HG03095 (cell line): ENCODE results near the gene TRPM3.

ENCODE experiments used
- ATAC-seq: cut with Tn5 transposase; IDR thresholded peaks from one replicate; pipeline ENCODE4 v1.9.1; 2021; ENCODE audit warnings: moderate library complexity; ENCODE audit not compliant: unreplicated experiment

TRPM3 gene

GRCh38 chr9:70590315-70590677 is 531.1 kb downstream of the TRPM3 start:
- ATAC-seq, result no peak

GRCh38 chr9:70589571-70590314 is 531.7 kb downstream of the TRPM3 start:
- ATAC-seq, result no peak

GRCh38 chr9:70588999-70589398 is 532.4 kb downstream of the TRPM3 start:
- ATAC-seq, result no peak

GRCh38 chr9:70588381-70588780 is 533.0 kb downstream of the TRPM3 start:
- no peak for ATAC-seq

DNA sequence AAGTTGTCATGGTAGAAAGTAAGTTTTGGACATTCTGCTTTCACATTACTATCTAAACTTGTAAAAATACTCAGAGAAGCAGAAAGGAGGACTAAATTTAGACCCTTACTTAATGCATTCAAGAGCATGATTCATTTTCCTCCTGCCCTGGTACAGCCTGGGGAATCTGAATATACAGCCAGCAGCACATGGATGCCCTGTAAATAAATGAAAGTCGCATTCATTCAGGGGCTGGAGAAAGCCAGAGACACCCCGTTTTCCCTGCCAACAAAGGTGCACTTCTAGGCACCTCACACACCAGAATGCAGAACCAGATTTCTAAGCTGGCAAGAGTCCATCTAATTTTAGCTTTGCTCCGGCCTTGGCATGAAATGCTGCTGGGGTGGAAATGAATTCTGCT is 534.2 kb downstream of the TRPM3 start:
- ATAC-seq, result no peak

DNA sequence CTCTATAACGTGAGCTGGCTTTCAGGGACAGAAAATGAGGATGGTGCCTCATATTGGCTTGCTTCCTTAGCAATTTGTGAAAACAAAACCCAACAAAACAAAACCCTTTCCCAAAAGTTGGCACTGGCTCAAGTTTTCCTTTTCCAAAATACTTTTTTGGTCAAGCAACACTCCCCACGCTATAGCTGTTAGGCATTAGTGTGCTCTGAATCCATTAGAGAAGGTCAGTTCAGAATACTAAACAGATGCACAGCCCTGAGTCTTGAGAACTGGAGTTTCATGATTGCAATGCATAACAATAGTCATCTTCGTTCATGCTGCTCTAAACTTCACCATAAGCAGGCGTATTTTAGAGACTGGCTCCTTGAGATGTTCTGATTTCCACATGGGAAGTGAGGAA is 534.9 kb downstream of the TRPM3 start:
- ATAC-seq, result no peak

DNA sequence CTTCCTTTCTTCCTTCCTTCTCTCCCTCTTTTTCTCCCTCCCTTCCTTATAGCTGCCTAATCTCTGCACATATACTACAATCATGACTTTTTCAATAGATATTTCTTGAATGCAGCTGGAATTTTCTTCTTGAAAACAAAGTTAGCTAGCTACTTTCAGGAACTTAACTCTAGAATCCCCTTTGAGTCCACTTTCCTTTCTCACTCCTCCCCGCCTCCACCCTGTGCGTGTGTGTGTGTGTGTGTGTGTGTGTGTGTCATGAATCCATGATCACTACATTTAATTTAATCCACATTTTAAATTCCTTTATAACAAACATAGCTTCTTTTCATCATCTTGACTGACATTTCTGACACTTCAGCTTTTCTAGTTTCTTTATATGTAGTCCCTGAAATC is 539.5 kb downstream of the TRPM3 start:
- ATAC-seq, result no peak

GRCh38 chr9:70581214-70581954 is 540.0 kb downstream of the TRPM3 start:
- no peak for ATAC-seq

DNA sequence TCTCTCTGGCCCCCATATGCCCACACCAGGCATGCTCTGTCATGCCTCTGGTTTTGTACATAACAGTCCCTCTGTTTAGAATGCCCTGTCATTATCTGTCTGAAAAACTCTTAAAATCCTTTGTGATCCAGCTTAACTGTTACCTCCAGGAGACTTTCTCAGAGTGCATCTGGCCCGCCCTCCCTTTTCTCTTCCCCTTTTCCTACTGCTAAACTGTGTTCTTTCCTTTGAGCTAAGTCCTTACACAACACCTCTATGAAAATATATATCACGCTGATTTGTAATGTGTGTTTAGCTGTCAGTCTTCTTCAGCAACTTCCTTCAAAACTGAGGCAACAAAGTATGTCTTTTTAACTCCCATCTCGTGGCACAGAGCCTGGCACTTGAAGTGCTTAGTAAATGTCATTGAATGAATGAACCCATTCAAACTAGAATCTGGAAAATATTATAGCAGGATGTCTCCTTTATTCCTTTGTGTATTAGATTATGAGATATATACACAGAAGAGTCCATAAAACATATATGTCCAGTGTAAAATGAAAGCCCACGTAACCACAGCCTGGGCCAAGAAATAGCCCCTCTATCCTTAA is 540.7 kb downstream of the TRPM3 start:
- ATAC-seq, result no peak

DNA sequence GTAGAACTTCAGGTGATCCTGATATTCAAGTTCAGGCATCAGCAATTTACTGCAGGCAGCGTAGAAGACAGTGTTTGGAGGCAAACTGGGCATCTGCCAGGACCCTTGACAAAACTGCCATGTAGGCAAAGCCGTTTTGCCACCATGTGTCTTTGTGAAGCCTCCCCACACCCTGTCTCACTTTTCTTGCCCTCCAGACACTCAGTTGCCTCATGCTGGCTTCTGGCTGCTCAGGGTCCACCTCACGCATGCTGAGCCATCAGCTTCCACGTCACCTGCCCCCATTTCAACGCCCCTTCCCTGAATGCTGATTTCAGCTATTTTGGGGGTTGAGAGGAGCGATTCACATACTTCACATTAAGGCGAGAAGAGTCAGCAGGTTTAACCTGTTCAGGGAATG is 541.7 kb downstream of the TRPM3 start:
- no peak for ATAC-seq

GRCh38 chr9:70578720-70579119 is 542.7 kb downstream of the TRPM3 start:
- no peak for ATAC-seq

- ATAC-seq, result no peak
These were observed 543.8 kb downstream of the TRPM3 start for GRCh38 chr9:70577671-70578070.

DNA sequence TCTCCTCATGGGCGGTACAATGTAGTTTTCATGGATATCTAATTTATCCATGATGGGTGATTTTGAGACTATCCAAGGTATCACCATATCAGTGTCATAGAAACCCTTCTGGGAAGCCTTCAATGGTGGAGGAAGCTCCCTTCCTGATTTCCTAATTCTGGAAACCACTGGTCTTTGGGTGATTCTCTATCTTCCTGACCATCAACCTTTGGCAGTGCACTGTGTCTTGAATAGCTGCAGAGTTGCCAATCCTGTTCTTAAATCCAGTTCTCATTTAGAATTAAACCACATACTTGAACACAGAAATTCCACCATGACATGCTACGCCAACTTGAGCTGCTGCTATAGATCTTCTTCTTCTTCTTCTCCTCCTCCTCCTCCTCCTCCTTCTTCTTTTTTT is 545.3 kb downstream of the TRPM3 start:
- ATAC-seq, result no peak

GRCh38 chr9:70574151-70574837 is 547.1 kb downstream of the TRPM3 start:
- no peak for ATAC-seq

GRCh38 chr9:70573308-70573707 is 548.1 kb downstream of the TRPM3 start:
- no peak for ATAC-seq

GRCh38 chr9:70571258-70571657 is 550.2 kb downstream of the TRPM3 start:
- no peak for ATAC-seq

GRCh38 chr9:70569791-70570190 is 551.6 kb downstream of the TRPM3 start:
- ATAC-seq, result no peak

DNA sequence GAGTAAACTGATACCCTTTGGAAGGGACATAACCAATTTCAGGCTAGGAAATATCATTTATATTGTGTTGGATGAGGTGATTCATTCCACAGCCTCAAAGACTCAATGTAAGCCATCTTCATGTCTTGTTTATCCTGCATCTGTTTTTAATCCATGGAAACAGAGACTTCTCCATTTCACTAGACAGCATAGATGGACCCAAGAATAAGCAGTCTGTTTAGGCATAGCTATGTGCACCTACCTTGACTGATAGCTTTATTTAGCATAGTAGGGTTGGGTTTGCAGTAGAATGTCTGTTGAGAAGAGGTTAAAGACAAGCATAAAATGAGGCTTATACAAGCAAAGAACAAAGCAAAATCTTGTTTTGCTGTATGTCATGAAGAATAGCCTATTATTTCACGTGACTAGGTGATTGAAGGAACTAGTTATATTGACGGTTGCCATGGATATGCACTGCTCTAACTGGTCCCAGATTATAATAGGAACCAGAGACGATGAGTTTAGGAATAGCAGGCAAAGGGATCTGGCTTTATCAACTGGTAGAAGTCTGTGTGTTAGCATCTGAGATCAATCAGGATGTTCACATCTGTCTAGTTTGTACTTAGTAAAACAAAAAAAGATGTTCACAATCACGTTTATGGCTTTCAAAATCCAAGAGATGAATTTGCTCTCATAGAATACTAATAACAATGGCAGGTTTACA is 552.2 kb downstream of the TRPM3 start:
- no peak for ATAC-seq

- no peak for ATAC-seq
These were observed 553.9 kb downstream of the TRPM3 start for GRCh38 chr9:70567511-70567910.

DNA sequence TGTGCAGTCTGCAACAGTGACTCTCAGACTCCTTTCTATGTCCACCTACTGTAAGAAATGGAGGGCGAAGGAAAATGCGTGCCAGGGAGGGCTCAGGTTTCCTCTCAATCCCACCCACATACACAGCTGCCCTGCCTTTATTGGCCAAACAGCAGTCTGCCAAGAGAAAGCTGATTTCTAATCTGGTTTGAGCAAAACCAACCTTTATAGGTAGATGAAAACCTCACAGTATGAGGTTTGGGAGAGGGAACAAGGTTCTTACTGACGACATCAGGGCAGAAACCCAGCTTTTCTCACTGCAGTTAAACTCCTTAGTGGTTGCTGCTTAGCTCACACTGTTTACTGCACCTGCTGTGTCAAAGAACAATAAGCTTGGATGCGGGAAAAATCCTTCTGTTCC is 554.7 kb downstream of the TRPM3 start:
- no peak for ATAC-seq

DNA sequence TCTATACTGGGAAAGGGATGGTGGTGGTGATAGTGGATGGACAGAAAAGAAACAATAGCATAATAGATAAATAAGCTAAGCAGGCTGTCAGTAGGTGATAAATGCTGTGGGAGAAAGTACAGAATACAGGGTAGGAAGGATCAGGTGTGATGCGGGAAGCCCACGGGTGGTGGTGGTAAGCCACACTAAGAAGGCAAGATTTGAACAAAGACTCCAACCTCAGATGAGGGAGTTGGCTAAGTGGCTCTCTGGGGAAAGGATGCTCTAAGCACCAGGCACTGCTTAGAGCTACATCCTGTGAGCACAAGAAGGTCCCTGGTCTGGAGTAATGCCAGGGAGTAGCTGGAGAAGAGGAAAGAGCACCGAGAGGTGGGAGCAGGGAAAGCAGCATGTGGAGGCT is 555.4 kb downstream of the TRPM3 start:
- ATAC-seq, result no peak
